T-helper 2 cell treated with Interferon-gamma antibody and Interleukin-4, amounts not matched to agents 100 ng/mL and 5 ng/mL, for 36 hours (primary cell): ENCODE measurements around the gene NDUFA1. TPM values are rescaled to one million over a fixed set of nuclear protein-coding genes. Genes with fewer than 3 reads are reported as not detected.
"Not testable (repeated sequence)": the region's sequence is repeated elsewhere in the genome, so short reads cannot be mapped to it uniquely, and the experiment has no call there.

Experiments used
- intact Hi-C: fragments of 100-400 bp; cut with micrococcal nuclease; formaldehyde crosslinking; loops from one replicate; pipeline ENCODE4 v1.15.1; 2023
- total RNA-seq: library from RNA; stranded (reverse); gene quantifications from 2 replicates; pipeline ENCODE4 v1.2.3, GENCODE V29; 2022

NDUFA1 gene
- total RNA-seq: 104 and 106 TPM in 2 replicates

- intact Hi-C loops: loop anchor here (1.0 to 10.0 kb wide), 9 partner anchors 15 to 403 kb away; partner anchors contain the start of genes NKAP, RPL39, SLC25A5 and UBE2A
Observed at GRCh38 chrX:119871599-119872395, at the start of gene NDUFA1, which contains the start of gene RNF113A. Gene NDUFA1 (plus strand): TSS chrX:119871832. CDS start chrX:119871912, 80 bp downstream. Gene RNF113A (minus strand): TSS chrX:119871733. CDS start chrX:119871613, 120 bp downstream.

GRCh38 chrX:119824221-119824620 is 47.4 kb upstream of the NDUFA1 start:
- intact Hi-C loops: loop anchor here (5.0 kb wide), 1 partner anchor 48 kb away; the partner anchor contains the start of genes NDUFA1 and RNF113A

GRCh38 chrX:119826399-119826959 is 45.2 kb upstream of the NDUFA1 start:
- intact Hi-C loops: no loop called here

GRCh38 chrX:119828446-119828845 is 43.2 kb upstream of the NDUFA1 start:
- intact Hi-C loops: no loop called here

- intact Hi-C loops: no loop called here
Observed at GRCh38 chrX:119833905-119834304, 37.7 kb upstream of the NDUFA1 start.

- intact Hi-C loops: loop anchor here (1.0 to 5.0 kb wide), 5 partner anchors 19 to 385 kb away; partner anchors contain the start of genes NDUFA1, NKAP, RNF113A and RPL39
Observed at GRCh38 chrX:119852382-119853353, 19.0 kb upstream of the NDUFA1 start, which contains the start of gene UPF3B. Gene UPF3B (minus strand): TSS chrX:119852963. CDS start chrX:119852928, 35 bp downstream.

- intact Hi-C loops: loop anchor here (1.0 to 5.0 kb wide), 5 partner anchors 18 to 386 kb away; partner anchors contain the start of genes NDUFA1, NKAP, RNF113A and RPL39
Observed at GRCh38 chrX:119853444-119853843, 18.2 kb upstream of the NDUFA1 start.

GRCh38 chrX:119870626-119871131 is 953 bp upstream of the NDUFA1 start:
- intact Hi-C loops: loop anchor here (1.0 to 10.0 kb wide), 9 partner anchors 16 to 402 kb away; partner anchors contain the start of genes NKAP, RPL39, SLC25A5 and UBE2A

- intact Hi-C loops: loop anchor here (1.0 to 10.0 kb wide), 9 partner anchors 15 to 402 kb away; partner anchors contain the start of genes NKAP, RPL39, SLC25A5 and UBE2A
Observed at GRCh38 chrX:119871245-119871598, 410 bp upstream of the NDUFA1 start.

- intact Hi-C loops: loop anchor here (10.0 kb wide), 1 partner anchor 304 kb away; the partner anchor contains the start of gene UBE2A
Observed at GRCh38 chrX:119878740-119879139, 7.1 kb downstream of the NDUFA1 start.

- intact Hi-C loops: loop anchor here (2.0 kb wide), 1 partner anchor 89 kb away; the partner anchor contains the start of gene RPL39
Observed at GRCh38 chrX:119880076-119880475, 8.4 kb downstream of the NDUFA1 start.

- intact Hi-C loops: loop anchor here (1.0 to 2.0 kb wide), 2 partner anchors 90 to 364 kb away; partner anchors contain the start of gene RPL39
Observed at GRCh38 chrX:119880552-119881437, 9.2 kb downstream of the NDUFA1 start.

GRCh38 chrX:119885554-119886428 is 14.2 kb downstream of the NDUFA1 start:
- intact Hi-C loops: loop anchor here (1.0 kb wide), 1 partner anchor 14 kb away; the partner anchor contains the start of genes NDUFA1 and RNF113A

- intact Hi-C loops: loop anchor here (1.0 kb wide), 1 partner anchor 372 kb away; no protein-coding TSS in a partner anchor
Observed at GRCh38 chrX:119887721-119888425, 16.2 kb downstream of the NDUFA1 start.

GRCh38 chrX:119890626-119891025 is 19.0 kb downstream of the NDUFA1 start:
- intact Hi-C loops: not testable (repeated sequence)

GRCh38 chrX:119891961-119892692 is 20.5 kb downstream of the NDUFA1 start:
- intact Hi-C loops: not testable (repeated sequence)
